Esophagus squamous epithelium (tissue), 4 donors: ENCODE results near the gene PPIA.

Source experiments
- POLR2A ChIP-seq, 4 donors: fragments of 450-650 bp; IDR thresholded peaks; one replicate each; pipeline ENCODE4 v1.6.1; 2017; ENCODE audit warnings: antibody characterized with exemption in 4 of 4, mild to moderate bottlenecking in 4 of 4, moderate library complexity in 3 of 4
- TF ChIP-seq, protein P1 (sequence below), 6 experiments: fragments of 450-650 bp in 4 of 6; fragments of 200-600 bp in 2 of 6; sonication (generic) in 2 of 6; IDR thresholded peaks; one replicate each; pipeline ENCODE4 v1.5.1; 2016 to 2019; ENCODE audit warnings: antibody characterized with exemption in 6 of 6, mild to moderate bottlenecking in 4 of 6, moderate library complexity in 4 of 6

DNA sequence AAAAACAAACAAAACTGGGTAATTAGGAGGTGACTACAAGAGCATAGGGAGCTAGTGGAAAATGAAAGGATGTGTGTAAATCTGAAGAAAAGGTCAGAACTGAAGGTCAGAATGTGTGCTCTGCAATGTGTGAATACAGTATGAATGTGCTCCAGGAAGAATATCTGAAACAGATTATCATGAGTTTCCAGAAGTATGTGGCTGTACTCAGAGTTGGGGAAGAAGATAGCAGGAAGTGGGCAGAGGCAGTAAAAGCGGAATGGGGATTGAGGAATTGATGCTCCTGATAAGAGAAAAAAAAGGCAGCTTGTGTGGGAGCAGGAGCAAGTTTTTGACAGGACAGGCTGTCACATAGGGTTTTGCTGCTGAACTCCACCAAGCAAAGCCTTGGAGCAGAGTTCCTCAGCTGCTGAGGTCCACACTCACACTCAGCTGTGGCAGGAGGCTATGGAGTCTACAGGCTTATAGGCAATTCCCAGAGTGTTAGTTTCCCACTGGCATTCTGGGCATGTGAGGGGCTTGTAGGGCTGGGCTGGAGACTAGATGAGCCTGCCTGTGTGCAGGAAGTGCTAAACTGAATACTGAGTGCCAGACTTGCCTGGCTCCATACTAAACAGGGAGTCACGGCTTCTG lies 28.5 kb downstream of the PPIA start:
- no peak for TF ChIP-seq POLR2A (IDR thresholded peaks at IDR 0.05)
- TF ChIP-seq, protein P1, sequence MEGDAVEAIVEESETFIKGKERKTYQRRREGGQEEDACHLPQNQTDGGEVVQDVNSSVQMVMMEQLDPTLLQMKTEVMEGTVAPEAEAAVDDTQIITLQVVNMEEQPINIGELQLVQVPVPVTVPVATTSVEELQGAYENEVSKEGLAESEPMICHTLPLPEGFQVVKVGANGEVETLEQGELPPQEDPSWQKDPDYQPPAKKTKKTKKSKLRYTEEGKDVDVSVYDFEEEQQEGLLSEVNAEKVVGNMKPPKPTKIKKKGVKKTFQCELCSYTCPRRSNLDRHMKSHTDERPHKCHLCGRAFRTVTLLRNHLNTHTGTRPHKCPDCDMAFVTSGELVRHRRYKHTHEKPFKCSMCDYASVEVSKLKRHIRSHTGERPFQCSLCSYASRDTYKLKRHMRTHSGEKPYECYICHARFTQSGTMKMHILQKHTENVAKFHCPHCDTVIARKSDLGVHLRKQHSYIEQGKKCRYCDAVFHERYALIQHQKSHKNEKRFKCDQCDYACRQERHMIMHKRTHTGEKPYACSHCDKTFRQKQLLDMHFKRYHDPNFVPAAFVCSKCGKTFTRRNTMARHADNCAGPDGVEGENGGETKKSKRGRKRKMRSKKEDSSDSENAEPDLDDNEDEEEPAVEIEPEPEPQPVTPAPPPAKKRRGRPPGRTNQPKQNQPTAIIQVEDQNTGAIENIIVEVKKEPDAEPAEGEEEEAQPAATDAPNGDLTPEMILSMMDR (IDR thresholded peaks at IDR 0.05) = no peak
